ENCODE data around the gene LTBP4.
"Not testable (repeated sequence)": the region's sequence is repeated elsewhere in the genome, so short reads cannot be mapped to it uniquely, and the experiment has no call there.

The LTBP4 gene

GRCh38 chr19:40640744-40641143 lies 39.6 kb downstream of the LTBP4 start:
- Histone ChIP-seq H4K20me1 (no peaks in the 10 kb centered on the region), H3K4me1 (peaks cover 20% of the 10 kb centered on the region), H3K9ac (0 out of 2 replicates have a peak overlapping the region, but pooled peaks have one; percentile 22), H3K27ac (peak overlapping the region; percentile 41), H3K4me3 (peak overlapping the region; percentile 22; the same call in 1 of the 2 replicates), H3K9me3 (no peaks in the 10 kb centered on the region), H3K36me3 (no peaks in the 10 kb centered on the region), H3K4me2 (peak overlapping the region; percentile 71), H3K27me3 (no peaks in the 10 kb centered on the region)
- TF ChIP-seq Cebpa-rat (IDR thresholded peaks at IDR 0.05): no peak

GRCh38 chr19:40641281-40641680 lies 40.1 kb downstream of the LTBP4 start:
- Histone ChIP-seq H3K9me3 (no peaks in the 10 kb centered on the region), H3K9ac (no peak overlapping the region), H3K4me1 (peaks cover 20% of the 10 kb centered on the region), H3K4me2 (peak overlapping the region; percentile 71), H3K4me3 (no peak overlapping the region), H3K27ac (peak overlapping the region; percentile 41; the same call in 1 of the 2 replicates), H3K27me3 (no peaks in the 10 kb centered on the region), H4K20me1 (no peaks in the 10 kb centered on the region), H3K36me3 (no peaks in the 10 kb centered on the region)
- TF ChIP-seq Cebpa-rat (IDR thresholded peaks at IDR 0.05): no peak

- no peaks in the 10 kb centered on the region for H4K20me1 ChIP-seq
- H3K27ac ChIP-seq: no peak overlapping the region
- H3K9ac ChIP-seq: no peak overlapping the region
- H3K4me2 ChIP-seq: no peak overlapping the region
- TF ChIP-seq Cebpa-rat (IDR thresholded peaks at IDR 0.05): no peak
- H3K4me1 ChIP-seq: peaks cover 20% of the 10 kb centered on the region
- H3K4me3 ChIP-seq: no peak overlapping the region
- H3K36me3 ChIP-seq: no peaks in the 10 kb centered on the region
- no peaks in the 10 kb centered on the region for H3K9me3 ChIP-seq
- no peaks in the 10 kb centered on the region for H3K27me3 ChIP-seq
Observed at GRCh38 chr19:40642051-40642706, 41.0 kb downstream of the LTBP4 start.

- H3K4me1 ChIP-seq: peaks cover 20% of the 10 kb centered on the region
- no peak for TF ChIP-seq Cebpa-rat (IDR thresholded peaks at IDR 0.05)
- H3K9me3 ChIP-seq: no peaks in the 10 kb centered on the region
Observed at GRCh38 chr19:40642757-40643305, 41.7 kb downstream of the LTBP4 start.

DNA sequence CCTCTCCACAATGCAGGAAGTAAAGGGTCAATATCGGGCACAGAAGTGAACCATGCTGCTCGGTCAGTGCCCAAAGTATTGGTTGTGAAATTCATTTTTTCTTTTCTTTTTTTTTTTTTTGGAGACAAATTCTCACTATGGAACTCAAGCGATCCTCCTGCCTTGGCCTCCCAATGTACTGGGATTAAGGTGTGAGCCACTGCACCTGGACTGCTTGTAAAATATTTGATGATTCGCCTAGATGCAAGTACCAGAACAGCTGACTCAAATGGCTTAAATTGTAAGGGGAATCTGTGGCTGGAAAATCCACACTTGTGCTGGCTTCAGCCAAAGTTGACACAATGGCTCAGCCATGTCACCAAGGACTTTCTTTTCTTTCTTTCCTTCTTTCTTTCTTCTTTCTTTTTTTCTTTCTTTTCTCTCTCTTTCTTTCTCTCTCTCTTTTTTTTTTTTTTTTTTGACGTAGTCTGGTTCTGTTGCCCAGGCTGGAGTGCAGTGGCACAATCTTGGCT lies 45.6 kb downstream of the LTBP4 start:
- H3K4me3 ChIP-seq: no peak overlapping the region
- H3K9ac ChIP-seq: no peak overlapping the region
- H3K27ac ChIP-seq: no peak overlapping the region
- peaks cover 5% of the 10 kb centered on the region for H3K4me1 ChIP-seq
- H3K27me3 ChIP-seq: no peaks in the 10 kb centered on the region
- 0 out of 2 replicates have a peak, but pooled peaks cover 4% of the 10 kb centered on the region for H3K9me3 ChIP-seq
- H3K4me2 ChIP-seq: no peak overlapping the region
- TF ChIP-seq Cebpa-rat (IDR thresholded peaks at IDR 0.05): no peak
- H3K36me3 ChIP-seq: no peaks in the 10 kb centered on the region
- H4K20me1 ChIP-seq: no peaks in the 10 kb centered on the region

More at GRCh38 chr19:40642757-40643305, 41.7 kb downstream of the LTBP4 start:
- Histone ChIP-seq H3K9ac (no peak overlapping the region), H3K27me3 (no peaks in the 10 kb centered on the region), H3K36me3 (no peaks in the 10 kb centered on the region), H3K4me2 (no peak overlapping the region), H3K27ac (no peak overlapping the region), H3K4me3 (no peak overlapping the region), H4K20me1 (no peaks in the 10 kb centered on the region)

- not testable (repeated sequence) for H3K4me3 ChIP-seq, H3K36me3 ChIP-seq, H3K9me3 ChIP-seq, H3K4me2 ChIP-seq, H4K20me1 ChIP-seq, H3K27ac ChIP-seq, H3K9ac ChIP-seq, H3K4me1 ChIP-seq, H3K27me3 ChIP-seq
Observed at GRCh38 chr19:40649903-40650675, 48.9 kb downstream of the LTBP4 start.

- H3K4me1 ChIP-seq: peaks cover 9% of the 10 kb centered on the region
- no peak overlapping the region for H3K27ac ChIP-seq
- H4K20me1 ChIP-seq: no peaks in the 10 kb centered on the region
- no peaks in the 10 kb centered on the region for H3K36me3 ChIP-seq
- no peak for TF ChIP-seq Cebpa-rat (IDR thresholded peaks at IDR 0.05)
- no peak overlapping the region for H3K4me3 ChIP-seq
- no peak overlapping the region for H3K9ac ChIP-seq
- H3K4me2 ChIP-seq: no peak overlapping the region
- H3K9me3 ChIP-seq: 0 out of 2 replicates have a peak, but pooled peaks cover 4% of the 10 kb centered on the region
- H3K27me3 ChIP-seq: no peaks in the 10 kb centered on the region
Observed at GRCh38 chr19:40650749-40651305, 49.7 kb downstream of the LTBP4 start.

- peaks cover 12% of the 10 kb centered on the region for H3K4me1 ChIP-seq
- H3K27me3 ChIP-seq, H4K20me1 ChIP-seq, H3K36me3 ChIP-seq, H3K4me3 ChIP-seq, H3K9ac ChIP-seq, H3K9me3 ChIP-seq, H3K4me2 ChIP-seq, H3K27ac ChIP-seq: not testable (repeated sequence)
Observed at GRCh38 chr19:40652303-40652702, 51.1 kb downstream of the LTBP4 start.

DNA sequence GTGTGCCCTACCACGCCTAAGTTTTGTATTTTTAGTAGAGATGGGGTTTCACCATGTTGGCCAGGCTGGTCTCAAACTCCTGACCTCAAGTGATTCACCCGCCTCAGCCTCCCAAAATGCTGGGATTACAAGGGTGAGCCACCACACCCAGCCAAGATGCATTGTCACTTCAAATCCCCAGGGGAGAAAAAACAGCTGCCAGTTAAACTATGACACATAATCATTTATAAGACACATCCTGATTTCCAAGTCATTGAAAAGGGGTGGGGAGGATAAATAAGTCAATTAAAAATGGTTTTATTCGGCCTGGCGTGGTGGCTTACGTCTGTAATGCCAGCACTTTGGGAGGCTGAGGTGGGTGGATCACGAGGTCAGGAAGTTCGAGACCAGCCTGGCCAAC lies 54.5 kb downstream of the LTBP4 start:
- H3K27me3 ChIP-seq, H3K27ac ChIP-seq, H4K20me1 ChIP-seq, H3K4me2 ChIP-seq, H3K9ac ChIP-seq, H3K9me3 ChIP-seq, H3K4me3 ChIP-seq, H3K36me3 ChIP-seq: not testable (repeated sequence)
- H3K4me1 ChIP-seq: peaks cover 12% of the 10 kb centered on the region

- no peak overlapping the region for H3K4me2 ChIP-seq
- no peak for TF ChIP-seq Cebpa-rat (IDR thresholded peaks at IDR 0.05)
Observed at GRCh38 chr19:40658031-40658430, 56.9 kb downstream of the LTBP4 start.

More at GRCh38 chr19:40658031-40658430, 56.9 kb downstream of the LTBP4 start:
- H4K20me1 ChIP-seq: no peaks in the 10 kb centered on the region
- H3K27ac ChIP-seq: no peak overlapping the region
- no peaks in the 10 kb centered on the region for H3K36me3 ChIP-seq
- H3K27me3 ChIP-seq: no peaks in the 10 kb centered on the region
- H3K9ac ChIP-seq: no peak overlapping the region
- no peak overlapping the region for H3K4me3 ChIP-seq
- H3K4me1 ChIP-seq: peaks cover 10% of the 10 kb centered on the region
- no peaks in the 10 kb centered on the region for H3K9me3 ChIP-seq

Measured in BLaER1 (cell line).